Vagina (tissue), 2 donors: ENCODE results near the gene TSC1. TPM values are rescaled to one million over a fixed set of nuclear protein-coding genes. Genes with fewer than 3 reads are reported as not detected.

Experiments
- DNase-seq, 2 donors: peaks; one replicate each; pipeline ENCODE4 v3.0.0-alpha.2; 2017; ENCODE audit errors: extremely low spot score in 2 of 2
- H3K27ac ChIP-seq: fragments of 200-600 bp; sonication (generic); one replicate; pipeline ENCODE4 v1.5.1; 2019
- H3K27me3 ChIP-seq: fragments of 200-600 bp; sonication (generic); one replicate; pipeline ENCODE4 v1.5.1; 2019
- H3K36me3 ChIP-seq, 2 donors: fragments of 200-600 bp; sonication (generic); one replicate each; pipeline ENCODE4 v1.5.1; 2017 to 2019
- H3K4me1 ChIP-seq: fragments of 200-600 bp; sonication (generic); one replicate; pipeline ENCODE4 v1.5.1; 2019
- H3K4me3 ChIP-seq, 2 donors: fragments of 200-600 bp; sonication (generic); 1 replicate in 1 of 2; 2 replicates in 1 of 2; pipeline ENCODE4 v1.5.1; 2016 to 2019
- H3K9me3 ChIP-seq: fragments of 200-600 bp; sonication (generic); one replicate; pipeline ENCODE4 v1.5.1; 2019
- POLR2A ChIP-seq, 2 donors: fragments of 450-650 bp; IDR thresholded peaks; one replicate each; pipeline ENCODE4 v1.6.1; 2017; ENCODE audit warnings: antibody characterized with exemption in 2 of 2, mild to moderate bottlenecking in 2 of 2, moderate library complexity in 2 of 2
- POLR2AphosphoS5 ChIP-seq, 2 donors: sonication (generic); formaldehyde crosslinking; IDR thresholded peaks; one replicate each; pipeline ENCODE4 v1.9.0; 2017; ENCODE audit warnings: antibody characterized with exemption in 2 of 2, mild to moderate bottlenecking in 2 of 2, low read depth in 1 of 2; ENCODE audit not compliant: insufficient read depth in 1 of 2
- intact Hi-C: fragments of 100-400 bp; cut with DNase I; formaldehyde crosslinking; loops from one replicate; pipeline ENCODE4 v1.15.1; 2023
- total RNA-seq: library from RNA; depleted of rRNA; stranded (reverse); fragments of >200 nt; gene quantifications from one replicate; pipeline ENCODE4 v1.2.3, GENCODE V29; 2016
- TF ChIP-seq, protein P1 (sequence below), 3 experiments: fragments of 450-650 bp in 2 of 3; fragments of 200-600 bp in 1 of 3; sonication (generic) in 1 of 3; IDR thresholded peaks; one replicate each; pipeline ENCODE4 v1.5.1; 2017 to 2019; ENCODE audit warnings: antibody characterized with exemption in 3 of 3, mild to moderate bottlenecking in 2 of 3, moderate library complexity in 2 of 3

TSC1 gene
- total RNA-seq, 1 donor from 2014 or later, result 56.2 TPM

DNA sequence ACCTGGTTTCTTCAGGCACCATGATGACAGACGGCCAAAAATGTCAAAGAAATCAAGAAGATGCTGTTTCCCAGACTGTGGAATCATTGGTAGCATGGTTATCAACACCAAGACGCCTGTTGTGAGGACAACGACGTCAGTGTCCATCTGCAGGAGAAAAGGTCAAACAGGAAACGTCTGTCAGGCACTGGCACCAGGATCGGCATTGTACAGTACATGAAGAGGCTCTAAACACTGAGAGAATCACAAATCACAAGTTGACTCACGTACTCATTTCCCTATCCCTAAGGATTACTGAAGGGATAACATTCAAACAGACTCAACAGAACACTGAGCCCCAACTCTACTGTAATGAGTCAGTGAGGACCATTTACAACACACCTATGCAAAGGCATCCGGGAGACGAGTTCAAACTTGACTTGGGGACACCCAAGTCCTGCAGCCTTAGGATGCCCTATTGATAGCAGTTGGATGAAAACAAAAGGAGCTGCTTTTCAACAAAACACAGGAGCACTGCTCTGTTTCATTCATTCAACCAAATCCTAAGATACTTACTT lies 21.0 kb downstream of the TSC1 start:
- Histone ChIP-seq H3K27ac (no peak overlapping the region), H3K4me3 (no peak overlapping the region), H3K36me3 (peaks cover 0 to 96% of the 10 kb centered on the region in 2 donors), H3K9me3 (no peaks in the 10 kb centered on the region), H3K27me3 (no peaks in the 10 kb centered on the region), H3K4me1 (no peaks in the 10 kb centered on the region)
- intact Hi-C loops, result no loop called here
- TF ChIP-seq POLR2AphosphoS5 (IDR thresholded peaks at IDR 0.05; ENCODE audit: insufficient read depth in 1 of 2, low read depth in 1 of 2), result no peak
- TF ChIP-seq, protein P1, sequence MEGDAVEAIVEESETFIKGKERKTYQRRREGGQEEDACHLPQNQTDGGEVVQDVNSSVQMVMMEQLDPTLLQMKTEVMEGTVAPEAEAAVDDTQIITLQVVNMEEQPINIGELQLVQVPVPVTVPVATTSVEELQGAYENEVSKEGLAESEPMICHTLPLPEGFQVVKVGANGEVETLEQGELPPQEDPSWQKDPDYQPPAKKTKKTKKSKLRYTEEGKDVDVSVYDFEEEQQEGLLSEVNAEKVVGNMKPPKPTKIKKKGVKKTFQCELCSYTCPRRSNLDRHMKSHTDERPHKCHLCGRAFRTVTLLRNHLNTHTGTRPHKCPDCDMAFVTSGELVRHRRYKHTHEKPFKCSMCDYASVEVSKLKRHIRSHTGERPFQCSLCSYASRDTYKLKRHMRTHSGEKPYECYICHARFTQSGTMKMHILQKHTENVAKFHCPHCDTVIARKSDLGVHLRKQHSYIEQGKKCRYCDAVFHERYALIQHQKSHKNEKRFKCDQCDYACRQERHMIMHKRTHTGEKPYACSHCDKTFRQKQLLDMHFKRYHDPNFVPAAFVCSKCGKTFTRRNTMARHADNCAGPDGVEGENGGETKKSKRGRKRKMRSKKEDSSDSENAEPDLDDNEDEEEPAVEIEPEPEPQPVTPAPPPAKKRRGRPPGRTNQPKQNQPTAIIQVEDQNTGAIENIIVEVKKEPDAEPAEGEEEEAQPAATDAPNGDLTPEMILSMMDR (IDR thresholded peaks at IDR 0.05), result no peak
- no peak for TF ChIP-seq POLR2A (IDR thresholded peaks at IDR 0.05)
- no peak for DNase-seq

DNA sequence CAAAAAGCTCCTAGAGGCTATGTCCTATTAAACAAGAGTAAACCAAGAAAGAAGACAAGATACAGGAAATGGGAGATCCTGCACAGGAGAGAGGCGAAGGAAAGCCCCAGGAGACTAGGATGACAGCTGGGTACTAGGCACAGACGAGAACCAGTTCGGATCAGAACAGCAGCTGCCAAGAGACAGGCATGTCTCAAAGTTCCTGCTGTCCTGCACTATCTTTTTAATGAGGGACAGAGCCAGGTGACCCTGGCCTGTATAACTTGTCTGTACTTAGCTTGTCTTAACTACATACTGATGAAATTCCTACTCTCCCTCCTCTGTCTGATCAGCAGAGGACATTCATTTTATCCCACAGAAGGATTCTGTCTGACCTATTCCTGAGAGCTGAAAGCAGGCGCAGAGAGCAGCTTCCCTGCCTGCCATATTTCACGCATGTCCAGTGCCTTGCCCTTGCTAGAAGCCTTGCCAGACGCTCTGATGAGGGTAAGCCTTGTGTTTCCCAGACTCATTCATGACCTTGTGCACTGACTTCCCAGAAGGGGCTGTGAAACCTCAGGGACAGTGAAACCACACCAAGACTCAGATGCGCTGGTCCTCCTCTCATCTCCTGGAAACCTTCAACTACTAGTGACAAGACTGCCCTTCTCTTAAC lies 24.7 kb downstream of the TSC1 start:
- peaks cover 0 to 83% of the 10 kb centered on the region in 2 donors for H3K36me3 ChIP-seq
- intact Hi-C loops, result no loop called here

DNA sequence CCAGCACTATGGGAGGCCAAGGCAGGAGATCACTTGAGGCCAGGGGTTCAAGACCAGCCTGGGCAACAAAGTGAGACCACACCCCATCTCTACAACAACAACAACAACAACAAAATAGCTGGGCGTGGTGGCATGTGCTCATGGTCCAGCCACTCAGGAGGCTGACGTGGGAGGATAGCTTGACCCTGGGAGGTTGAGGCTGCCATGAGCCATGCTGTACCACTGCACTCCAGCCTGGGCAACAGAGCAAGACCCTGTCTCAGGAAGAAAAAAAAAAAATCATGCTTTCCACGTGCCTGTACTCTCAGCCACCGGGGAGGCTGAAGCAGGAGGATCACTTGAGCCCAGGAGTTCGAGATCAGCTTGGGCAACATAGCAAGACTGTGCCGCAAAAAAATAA lies 29.5 kb downstream of the TSC1 start:
- TF ChIP-seq, protein P1 (IDR thresholded peaks at IDR 0.05), result no peak
- TF ChIP-seq POLR2A (IDR thresholded peaks at IDR 0.05), result no peak
- TF ChIP-seq POLR2AphosphoS5 (IDR thresholded peaks at IDR 0.05; ENCODE audit: insufficient read depth in 1 of 2, low read depth in 1 of 2), result no peak
- Histone ChIP-seq H3K27ac (no peak overlapping the region), H3K4me3 (no peak overlapping the region), H3K4me1 (no peaks in the 10 kb centered on the region), H3K36me3 (peaks cover 4 to 62% of the 10 kb centered on the region in 2 donors), H3K27me3 (no peaks in the 10 kb centered on the region), H3K9me3 (no peaks in the 10 kb centered on the region)
- DNase-seq, result no peak
- intact Hi-C loops, result no loop called here

More for the DNA sequence above, 24.7 kb downstream of the TSC1 start:
- DNase-seq, result no peak
- H3K9me3 ChIP-seq, result no peaks in the 10 kb centered on the region
- no peaks in the 10 kb centered on the region for H3K27me3 ChIP-seq
- no peaks in the 10 kb centered on the region for H3K4me1 ChIP-seq
- no peak for TF ChIP-seq POLR2AphosphoS5 (IDR thresholded peaks at IDR 0.05; ENCODE audit: insufficient read depth in 1 of 2, low read depth in 1 of 2)
- no peak for TF ChIP-seq POLR2A (IDR thresholded peaks at IDR 0.05)
- TF ChIP-seq, protein P1 (IDR thresholded peaks at IDR 0.05), result no peak
- H3K4me3 ChIP-seq, result no peak overlapping the region
- H3K27ac ChIP-seq, result no peak overlapping the region

DNA sequence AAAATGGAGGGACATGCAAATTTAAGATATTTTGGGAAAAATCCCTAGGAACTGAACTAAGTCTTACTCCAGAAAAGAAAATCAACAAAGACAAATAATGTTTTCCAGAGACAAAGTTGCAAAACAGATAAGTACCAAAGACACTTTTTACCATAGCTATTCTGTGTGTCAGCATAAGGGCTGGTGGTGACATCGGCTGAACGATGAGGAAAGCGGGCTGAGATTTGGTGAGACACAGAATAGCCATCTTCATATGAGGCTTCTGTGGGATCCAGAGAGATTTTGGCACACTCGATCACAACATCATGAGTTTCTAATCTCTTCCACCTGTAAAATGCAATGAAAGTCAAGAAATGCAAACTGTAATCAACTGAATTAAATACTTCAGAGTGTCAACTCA lies 32.3 kb downstream of the TSC1 start:
- Histone ChIP-seq H3K9me3 (no peaks in the 10 kb centered on the region), H3K4me3 (no peak overlapping the region), H3K36me3 (peaks cover 4 to 59% of the 10 kb centered on the region in 2 donors), H3K27ac (no peak overlapping the region), H3K27me3 (no peaks in the 10 kb centered on the region), H3K4me1 (no peaks in the 10 kb centered on the region)
- intact Hi-C loops, result no loop called here
- TF ChIP-seq, protein P1 (IDR thresholded peaks at IDR 0.05), result no peak
- TF ChIP-seq POLR2AphosphoS5 (IDR thresholded peaks at IDR 0.05; ENCODE audit: insufficient read depth in 1 of 2, low read depth in 1 of 2) (no peak), POLR2A (IDR thresholded peaks at IDR 0.05) (no peak)
- no peak for DNase-seq

DNA sequence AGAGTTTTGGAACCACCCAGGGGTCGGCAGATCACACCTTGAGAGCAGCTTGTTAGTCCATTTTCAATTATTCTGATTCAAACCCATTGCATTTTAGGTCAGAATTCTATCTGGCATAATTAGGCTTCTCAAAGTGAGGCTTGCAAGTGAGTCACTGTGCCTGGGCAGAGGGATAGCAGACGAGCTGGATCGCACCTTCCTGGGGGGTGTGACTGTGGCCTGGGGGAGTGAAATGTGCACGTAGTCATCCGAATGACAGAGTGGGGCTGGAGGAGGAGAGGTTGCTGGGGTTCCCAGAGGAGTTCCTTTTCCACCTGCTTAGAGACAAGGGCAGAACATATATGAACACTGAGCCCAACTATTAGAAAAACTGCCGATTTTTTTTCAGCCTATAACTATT lies 34.0 kb downstream of the TSC1 start:
- no peak for TF ChIP-seq POLR2AphosphoS5 (IDR thresholded peaks at IDR 0.05; ENCODE audit: insufficient read depth in 1 of 2, low read depth in 1 of 2)
- TF ChIP-seq, protein P1 (IDR thresholded peaks at IDR 0.05), result no peak
- TF ChIP-seq POLR2A (IDR thresholded peaks at IDR 0.05), result no peak
- intact Hi-C loops, result no loop called here
- no peak for DNase-seq
- H3K27me3 ChIP-seq, result no peaks in the 10 kb centered on the region
- H3K4me1 ChIP-seq, result no peaks in the 10 kb centered on the region
- no peaks in the 10 kb centered on the region for H3K9me3 ChIP-seq
- H3K27ac ChIP-seq, result no peak overlapping the region
- H3K4me3 ChIP-seq, result no peak overlapping the region
- peaks cover 4 to 54% of the 10 kb centered on the region in 2 donors for H3K36me3 ChIP-seq
